Stimulated activated CD4-positive, alpha-beta T cell treated with anti-CD3 and anti-CD28 coated beads, Interleukin-1b, Interleukin-23, amount 100 ng/mL, for 1 hour (primary cell): ENCODE results near the gene NPR2.

Experiments used
- DNase-seq, 2 donors: peaks; one replicate each; pipeline ENCODE4 v3.0.0-alpha.2; 2020; ENCODE audit warnings: low read depth in 2 of 2

NPR2 gene

DNA sequence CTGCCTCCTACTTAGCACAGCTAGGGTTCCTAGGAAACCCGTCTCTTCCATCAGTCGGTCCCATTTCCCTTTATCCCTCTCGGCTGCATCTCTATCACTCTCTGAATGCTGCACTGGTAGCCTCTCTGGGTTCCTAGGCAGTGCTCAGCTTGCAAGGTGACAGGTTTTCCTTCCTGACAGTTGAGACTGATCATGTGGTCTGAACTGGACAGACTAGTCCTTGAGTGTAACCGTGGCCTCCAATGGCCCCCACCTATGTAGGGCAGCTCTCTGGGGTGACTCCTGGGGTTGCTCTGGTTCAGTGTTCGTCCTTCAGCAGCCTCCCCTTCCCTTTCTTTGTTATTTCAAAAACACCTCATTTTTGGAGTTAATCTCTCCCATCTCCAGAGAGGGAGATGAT is 41.4 kb downstream of the NPR2 start:
- DNase-seq, result no peak

- DNase-seq, result no peak
These were observed 43.1 kb downstream of the NPR2 start for GRCh38 chr9:35834260-35835215.

GRCh38 chr9:35835216-35835632 is 43.8 kb downstream of the NPR2 start:
- DNase-seq, result no peak

GRCh38 chr9:35835766-35836165 is 44.4 kb downstream of the NPR2 start:
- no peak for DNase-seq

DNA sequence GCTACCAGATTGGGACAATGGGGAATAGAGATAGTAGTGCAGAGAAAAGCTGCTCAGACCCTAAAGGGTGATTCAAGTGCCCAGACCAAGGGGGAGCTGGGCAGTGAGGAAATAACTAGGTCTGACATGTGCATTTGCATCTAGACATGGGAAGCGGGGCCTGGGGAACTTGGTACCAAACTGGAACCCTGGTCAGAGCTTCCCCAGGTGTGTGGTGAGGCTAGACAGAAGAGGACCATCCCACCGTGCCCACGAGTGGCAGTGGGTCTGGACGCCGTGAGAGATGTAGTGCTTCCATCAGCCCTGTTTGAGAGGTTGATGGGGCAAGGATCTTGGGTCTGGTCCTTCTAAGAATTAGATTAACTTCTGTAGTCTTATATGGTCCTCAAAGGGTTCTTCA is 45.2 kb downstream of the NPR2 start:
- no peak for DNase-seq

- DNase-seq, result no peak
These were observed 48.5 kb downstream of the NPR2 start for GRCh38 chr9:35839926-35840325.

DNA sequence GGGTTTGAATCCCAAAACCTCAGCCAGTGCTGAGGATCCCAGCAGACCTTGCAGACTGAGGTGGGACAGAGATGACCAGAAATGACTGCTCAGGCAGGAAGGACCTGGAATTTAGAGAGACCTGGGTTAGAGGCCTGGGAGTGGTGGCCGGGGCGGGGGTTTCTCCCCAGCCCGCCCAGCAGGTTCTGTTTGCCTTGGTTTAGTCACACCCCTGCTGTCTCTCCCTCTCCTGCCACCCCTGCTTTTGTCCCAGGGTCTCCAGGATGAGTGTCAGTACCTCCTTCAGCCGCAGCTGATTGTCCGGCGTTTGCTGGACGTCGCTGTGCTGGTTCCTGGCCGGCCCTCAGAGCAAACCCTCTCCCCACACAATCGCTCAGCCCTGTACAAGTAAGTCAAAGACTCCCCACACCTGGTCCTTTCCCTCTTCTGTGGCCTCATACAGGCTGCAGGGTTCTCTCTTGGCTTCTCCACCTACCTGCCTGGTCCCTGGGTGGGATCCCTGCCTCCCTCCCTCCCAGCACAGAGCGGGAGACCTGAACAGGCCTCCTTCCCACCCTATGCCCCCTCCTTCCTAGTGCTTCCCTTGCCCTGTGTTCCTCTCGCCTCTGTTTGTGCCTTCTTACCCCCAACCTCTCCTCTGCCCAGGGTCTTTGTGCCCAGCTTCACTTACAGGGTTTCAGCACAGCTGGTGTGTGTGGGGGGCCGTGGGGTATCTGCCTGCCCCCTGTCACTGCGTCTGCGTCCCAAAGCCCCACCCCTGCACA is 49.7 kb downstream of the NPR2 start:
- DNase-seq, result no peak

- no peak for DNase-seq
These were observed 50.2 kb downstream of the NPR2 start for GRCh38 chr9:35841645-35841900.

- no peak for DNase-seq
These were observed 50.8 kb downstream of the NPR2 start for GRCh38 chr9:35842020-35842745.

- no peak for DNase-seq
These were observed 51.4 kb downstream of the NPR2 start for GRCh38 chr9:35842795-35843194.

DNA sequence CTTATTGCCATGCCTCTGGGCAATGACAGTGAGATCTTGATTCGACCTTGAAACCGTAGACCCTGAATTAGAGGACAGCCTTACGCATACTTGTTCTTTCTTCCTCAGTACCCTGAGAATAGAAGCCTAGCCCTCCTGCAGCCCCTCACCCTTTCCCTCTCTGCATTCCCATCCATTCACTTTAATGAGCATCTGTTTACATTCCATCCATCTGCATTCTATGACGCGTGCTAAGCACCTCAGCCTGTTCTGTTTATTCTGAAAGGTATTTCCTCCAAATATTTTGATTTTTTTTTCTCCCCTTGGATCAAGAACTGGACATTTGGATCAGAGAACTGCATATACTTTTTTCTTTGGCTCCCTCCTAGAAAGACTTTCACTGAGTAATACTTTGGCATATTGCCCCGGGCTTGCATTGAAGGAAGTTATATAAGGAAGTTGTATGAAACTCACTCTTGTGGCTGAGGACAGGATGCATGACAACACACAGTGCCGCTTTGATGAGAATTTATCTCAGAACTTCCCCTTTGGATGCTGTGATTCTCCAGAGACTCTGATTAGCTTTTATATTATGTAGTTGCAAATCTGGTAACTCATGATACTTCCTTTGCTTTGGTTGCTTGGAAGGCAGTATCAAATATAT is 53.4 kb downstream of the NPR2 start:
- DNase-seq, result no peak

DNA sequence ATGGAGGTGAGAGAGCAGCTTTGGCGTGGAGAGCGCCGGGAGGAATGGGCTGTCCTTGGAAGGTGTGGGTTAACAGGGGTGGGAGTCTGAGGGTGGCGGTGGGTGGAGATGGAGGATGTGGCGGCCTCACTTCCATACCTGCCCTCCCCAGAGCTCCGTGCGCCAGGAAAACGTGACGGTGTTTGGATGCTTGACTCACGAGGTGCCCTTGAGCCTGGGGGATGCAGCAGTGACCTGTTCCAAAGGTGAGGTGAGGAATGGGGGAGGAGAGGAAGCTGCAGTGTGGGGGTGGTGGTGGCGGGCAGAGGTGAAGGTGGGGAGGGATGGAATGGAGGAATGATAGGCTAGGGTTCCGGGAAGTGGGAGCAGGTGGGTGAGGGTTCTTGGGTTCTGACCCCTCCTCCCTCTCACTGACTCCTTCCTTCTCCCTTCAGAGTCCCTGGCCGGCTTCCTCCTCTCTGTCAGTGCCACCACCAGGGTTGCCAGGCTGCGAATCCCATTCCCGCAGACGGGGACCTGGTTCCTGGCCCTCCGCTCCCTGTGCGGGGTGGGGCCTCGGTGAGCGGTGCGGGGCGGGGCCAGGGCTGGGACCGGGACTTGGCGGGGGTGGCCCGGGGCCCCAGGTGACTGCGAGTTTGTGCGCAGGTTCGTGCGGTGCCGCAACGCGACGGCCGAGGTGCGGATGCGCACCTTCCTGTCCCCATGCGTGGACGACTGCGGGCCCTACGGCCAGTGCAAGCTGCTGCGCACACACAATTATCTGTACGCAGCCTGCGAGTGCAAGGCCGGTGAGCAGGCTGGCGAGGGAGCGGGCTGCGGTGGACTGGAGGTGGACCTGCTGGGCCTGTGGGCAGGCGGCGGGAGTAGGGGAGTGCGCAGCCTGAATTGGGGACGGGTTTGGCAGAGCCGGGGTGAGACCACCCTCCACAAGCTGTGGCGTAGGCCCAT is 54.7 kb downstream of the NPR2 start:
- DNase-seq, result no peak

- no peak for DNase-seq
These were observed 56.6 kb downstream of the NPR2 start for GRCh38 chr9:35847792-35848572.

DNA sequence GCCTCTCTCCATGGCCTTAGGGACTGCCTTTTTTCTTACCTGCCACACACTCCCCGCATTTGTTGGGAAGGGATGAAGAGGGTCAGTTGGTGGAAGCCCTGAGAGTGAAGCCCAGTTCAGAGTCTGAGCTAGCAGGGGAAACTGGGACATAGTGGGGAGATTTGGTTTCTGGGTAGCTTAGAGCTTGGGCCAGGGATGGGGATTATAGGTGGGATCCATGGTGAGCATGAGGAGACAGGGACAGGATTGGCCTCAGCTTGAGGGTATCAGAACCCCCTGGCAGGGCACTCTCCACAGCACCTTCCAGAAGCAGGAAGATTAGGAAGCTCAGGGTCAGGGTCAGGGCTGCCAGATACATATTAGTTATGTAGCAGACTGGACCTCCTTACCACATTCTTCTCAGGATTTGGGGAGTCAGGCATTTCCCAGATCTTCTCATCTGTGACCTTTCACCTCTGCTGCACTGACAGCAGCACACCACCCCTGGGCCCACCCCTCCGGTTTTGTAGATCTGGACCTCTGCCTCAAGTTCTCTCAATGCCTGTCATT is 61.0 kb downstream of the NPR2 start:
- no peak for DNase-seq

GRCh38 chr9:35852876-35853865 is 61.8 kb downstream of the NPR2 start:
- no peak for DNase-seq

DNA sequence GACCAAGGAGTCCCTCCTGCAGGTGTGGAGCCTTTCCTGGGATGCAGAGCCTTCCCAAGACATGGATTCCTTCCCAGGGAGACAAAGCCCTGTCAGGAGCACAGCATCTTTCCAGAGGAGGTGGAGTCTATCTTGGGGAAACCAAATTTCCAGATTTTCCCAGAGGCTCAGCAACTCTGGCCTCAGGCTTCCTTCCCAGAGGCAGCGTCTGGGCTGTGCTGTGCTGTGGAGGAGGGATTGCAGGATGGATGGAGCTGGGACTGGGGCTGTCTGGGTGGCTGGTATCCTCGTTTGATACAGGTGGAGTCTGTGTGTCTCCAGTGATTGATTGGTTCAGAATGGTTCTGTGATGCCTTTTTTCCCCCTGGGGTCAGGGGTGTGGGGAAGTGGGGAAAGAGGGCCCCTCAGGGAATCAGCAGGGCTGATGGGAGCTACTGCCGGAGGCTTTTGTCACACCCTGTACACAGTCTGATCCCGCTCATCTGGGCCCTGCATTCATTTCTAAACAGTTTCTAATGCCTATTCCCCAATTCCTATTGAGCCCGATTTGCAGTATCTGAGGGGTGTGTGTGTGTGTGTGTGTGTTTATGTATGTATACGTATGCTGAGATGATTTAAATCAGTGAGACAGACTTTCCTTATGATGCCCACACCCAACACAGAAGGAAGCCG is 62.8 kb downstream of the NPR2 start:
- no peak for DNase-seq

GRCh38 chr9:35856206-35856605 is 64.8 kb downstream of the NPR2 start:
- no peak for DNase-seq

GRCh38 chr9:35856882-35857281 is 65.5 kb downstream of the NPR2 start:
- no peak for DNase-seq
